CD4-positive, alpha-beta T cell (primary cell): ENCODE measurements around the gene ADCK2. TPM values are rescaled to one million over a fixed set of nuclear protein-coding genes. Genes with fewer than 3 reads are reported as not detected.

Source experiments
- ATAC-seq: fragments of 200-7000 bp; cut with Tn5 transposase; one replicate; pipeline ENCODE4 v1.10.0; 2022; ENCODE audit warnings: mild to moderate bottlenecking; ENCODE audit not compliant: poor library complexity
- CTCF ChIA-PET: fragments of 350-600 bp; sonication (Branson Sonifier 250); formaldehyde crosslinking; loops from one replicate; lab custom pipeline; 2021; ENCODE audit warnings: antibody characterized with exemption, inconsistent platforms; lab: Charles Lee
- POLR2A ChIA-PET: fragments of 350-600 bp; sonication (Branson Sonifier 250); formaldehyde crosslinking; loops from one replicate; lab custom pipeline; 2021; ENCODE audit warnings: antibody characterized with exemption, inconsistent platforms; lab: Charles Lee
- DNase-seq, 14 experiments: peaks; one replicate each; pipeline ENCODE4 v3.0.0-alpha.2; 2013 to 2020; ENCODE audit warnings: mixed read lengths in 2 of 14
- H3K27ac ChIP-seq, 2 donors: one replicate each; pipeline versions ENCODE4 v1.5.1 to v1.7.0; 2013; ENCODE audit warnings: low read length in 2 of 2, low read depth in 1 of 2, mild to moderate bottlenecking in 1 of 2
- H3K27me3 ChIP-seq, 2 experiments: 1 replicate in 1 of 2; 2 replicates in 1 of 2; pipeline versions ENCODE4 v1.6.1 to v1.7.0; 2013; ENCODE audit warnings: low read length in 2 of 2, control low read depth in 1 of 2, mild to moderate bottlenecking in 1 of 2, moderate library complexity in 1 of 2; ENCODE audit not compliant: insufficient read depth in 2 of 2, control insufficient read depth in 1 of 2
- H3K36me3 ChIP-seq: one replicate; pipeline ENCODE4 v1.6.1; 2013; ENCODE audit warnings: low read length, control low read depth; ENCODE audit not compliant: insufficient read depth
- H3K4me1 ChIP-seq: one replicate; pipeline ENCODE4 v1.6.1; 2013; ENCODE audit warnings: low read length, control low read depth; ENCODE audit not compliant: insufficient read depth
- H3K4me3 ChIP-seq: one replicate; pipeline ENCODE4 v1.5.1; 2013; ENCODE audit warnings: mild to moderate bottlenecking, low read length, moderate library complexity
- H3K9me3 ChIP-seq, 2 experiments: 1 replicate in 1 of 2; 2 replicates in 1 of 2; pipeline versions ENCODE4 v1.6.1 to v1.7.0; 2013; ENCODE audit warnings: low read length in 2 of 2, mild to moderate bottlenecking in 2 of 2, control low read depth in 1 of 2, moderate library complexity in 1 of 2; ENCODE audit not compliant: control insufficient read depth in 1 of 2, insufficient read depth in 1 of 2
- H3K27ac Mint-ChIP-seq: one replicate; pipeline ENCODE4 v1.8.0; 2020; ENCODE audit warnings: mixed read lengths
- H3K27me3 Mint-ChIP-seq: one replicate; pipeline ENCODE4 v1.8.0; 2021; ENCODE audit warnings: mixed read lengths
- H3K36me3 Mint-ChIP-seq: one replicate; pipeline ENCODE4 v1.8.0; 2021; ENCODE audit warnings: low read depth, mixed read lengths
- H3K4me1 Mint-ChIP-seq: one replicate; pipeline ENCODE4 v1.8.0; 2021; ENCODE audit warnings: low read depth, mixed read lengths
- H3K4me3 Mint-ChIP-seq: one replicate; pipeline ENCODE4 v1.8.0; 2020; ENCODE audit warnings: mild to moderate bottlenecking, mixed read lengths
- H3K9me3 Mint-ChIP-seq: one replicate; pipeline ENCODE4 v1.8.0; 2020; ENCODE audit warnings: mixed read lengths
- CTCF ChIP-seq: fragments of 200-600 bp; IDR thresholded peaks from one replicate; pipeline ENCODE4 v1.8.0; 2022; ENCODE audit warnings: antibody characterized with exemption, mild to moderate bottlenecking
- intact Hi-C, 2 experiments: fragments of 100-400 bp; cut with DNase I in 1 of 2; cut with micrococcal nuclease in 1 of 2; formaldehyde crosslinking; loops; one replicate each; pipeline versions ENCODE4 v1.15.1 to v1.9.0; 2023 to 2025; cut with DNase I, micrococcal nuclease
- total RNA-seq, 174 experiments: library from RNA in 2 of 174; stranded (reverse) in 2 of 174; gene quantifications; one replicate each; pipeline ENCODE4 v1.2.3 and lab custom pipeline; 2021 to 2026

ADCK2 gene
- total RNA-seq, 2 experiments from 2014 or later, result 14.8 to 15.7 TPM

GRCh38 chr7:140697447-140698143, 24.9 kb downstream of the ADCK2 start:
- H3K4me1 Mint-ChIP-seq, result peaks cover 38% of the 10 kb centered on the region
- CTCF ChIA-PET, result no interaction called here

GRCh38 chr7:140698477-140698876, 25.7 kb downstream of the ADCK2 start:
- CTCF ChIA-PET, result no interaction called here

More at GRCh38 chr7:140697447-140698143, 24.9 kb downstream of the ADCK2 start:
- no peaks in the 10 kb centered on the region for H3K27me3 Mint-ChIP-seq
- H3K27ac Mint-ChIP-seq, result peak overlapping the region; percentile 100
- Histone ChIP-seq H3K36me3 (peaks cover 2% of the 10 kb centered on the region), H3K4me1 (peaks cover 33% of the 10 kb centered on the region), H3K4me3 (peak overlapping the region; percentile 97), H3K27me3 (no peaks in the 10 kb centered on the region), H3K27ac (peak overlapping the region; percentile 91 to 96), H3K9me3 (no peaks in the 10 kb centered on the region)
- POLR2A ChIA-PET, result interaction anchor here (0.7 to 1.6 kb wide), 4 partner anchors 24 to 220 kb away, joined by 3 to 7 read pairs (median 4); partner anchors contain the start of genes ADCK2 and MKRN1
- ATAC-seq (no peak), DNase-seq (no peak)
- intact Hi-C loops, result loop anchor here in 1 of 2 experiments (5.0 to 10.0 kb wide), 3 partner anchors 225 to 1037 kb away; partner anchors contain the start of genes BRAF, KDM7A and SSBP1
- TF ChIP-seq CTCF, result no peak
- peaks cover 27% of the 10 kb centered on the region for H3K36me3 Mint-ChIP-seq
- H3K4me3 Mint-ChIP-seq, result peak overlapping the region; percentile 100
- H3K9me3 Mint-ChIP-seq, result no peaks in the 10 kb centered on the region

GRCh38 chr7:140702774-140703173, 30.0 kb downstream of the ADCK2 start:
- peaks cover 30% of the 10 kb centered on the region for H3K36me3 ChIP-seq
- POLR2A ChIA-PET, result interaction anchor here (1.0 kb wide), 1 partner anchor 13 kb away, joined by 4 read pairs; no protein-coding TSS in a partner anchor
- H3K27me3 ChIP-seq, result no peaks in the 10 kb centered on the region
- Mint-ChIP-seq H3K9me3 (no peaks in the 10 kb centered on the region), H3K27me3 (no peaks in the 10 kb centered on the region), H3K27ac (peak overlapping the region; percentile 17), H3K4me1 (peaks cover 16% of the 10 kb centered on the region), H3K4me3 (no peak overlapping the region), H3K36me3 (peaks cover 45% of the 10 kb centered on the region)
- no peaks in the 10 kb centered on the region for H3K9me3 ChIP-seq
- intact Hi-C loops, result no loop called here
- H3K27ac ChIP-seq, result no peak overlapping the region
- no peak for TF ChIP-seq CTCF
- H3K4me1 ChIP-seq, result peaks cover 17% of the 10 kb centered on the region
- ATAC-seq (no peak), DNase-seq (no peak)
- CTCF ChIA-PET, result no interaction called here
- no peak overlapping the region for H3K4me3 ChIP-seq

More at GRCh38 chr7:140698477-140698876, 25.7 kb downstream of the ADCK2 start:
- Histone ChIP-seq H3K27me3 (no peaks in the 10 kb centered on the region), H3K27ac (no peak overlapping the region), H3K4me1 (peaks cover 33% of the 10 kb centered on the region), H3K4me3 (no peak overlapping the region), H3K36me3 (peaks cover 10% of the 10 kb centered on the region), H3K9me3 (no peaks in the 10 kb centered on the region)
- intact Hi-C loops, result loop anchor here in 1 of 2 experiments (5.0 to 10.0 kb wide), 3 partner anchors 224 to 1036 kb away; partner anchors contain the start of genes BRAF, KDM7A and SSBP1
- ATAC-seq, result no peak
- Mint-ChIP-seq H3K27me3 (no peaks in the 10 kb centered on the region), H3K4me1 (peaks cover 38% of the 10 kb centered on the region), H3K4me3 (peak overlapping the region; percentile 100), H3K36me3 (peaks cover 27% of the 10 kb centered on the region), H3K27ac (peak overlapping the region; percentile 100), H3K9me3 (no peaks in the 10 kb centered on the region)
- TF ChIP-seq CTCF, result no peak
- no peak for DNase-seq
- POLR2A ChIA-PET, result interaction anchor here (1.9 kb wide), 1 partner anchor 24 kb away, joined by 7 read pairs; no protein-coding TSS in a partner anchor
